HEK293 (cell line): ENCODE data around the gene ANGPTL2.

Experiments
- ELK4 ChIP-seq: IDR thresholded peaks from 2 replicates; pipeline ENCODE4 v1.6.1; 2011; ENCODE audit warnings: mild to moderate bottlenecking, low read depth, low read length, borderline replicate concordance
- REST ChIP-seq: fragments of 450-650 bp; formaldehyde crosslinking; IDR thresholded peaks from 2 replicates; pipeline ENCODE4 v1.5.1; 2016; ENCODE audit warnings: missing biosample characterization, missing genetic modification characterization
- YY1 ChIP-seq: fragments of 450-650 bp; formaldehyde crosslinking; IDR thresholded peaks from 2 replicates; pipeline ENCODE4 v1.5.1; 2018; ENCODE audit warnings: missing biosample characterization, missing genetic modification characterization
- ZIC2 ChIP-seq: fragments of 450-650 bp; formaldehyde crosslinking; IDR thresholded peaks from 2 replicates; pipeline ENCODE4 v1.5.1; 2016; ENCODE audit warnings: missing biosample characterization, missing genetic modification characterization
- ZNF274 ChIP-seq, 2 experiments: fragments of 200-500 bp in 1 of 2; fragments of 450-650 bp in 1 of 2; sonication (Bioruptor generic) in 1 of 2; formaldehyde crosslinking in 1 of 2; IDR thresholded peaks; 2 replicates each; pipeline versions ENCODE4 v1.5.1 to v1.6.1; 2014 to 2016; ENCODE audit warnings: borderline replicate concordance in 1 of 2, inconsistent platforms in 1 of 2, low read length in 1 of 2, missing biosample characterization in 1 of 2, missing genetic modification characterization in 1 of 2
- ZNF514 ChIP-seq: fragments of 450-650 bp; formaldehyde crosslinking; IDR thresholded peaks from 2 replicates; pipeline ENCODE4 v1.5.1; 2016; ENCODE audit warnings: missing biosample characterization, missing genetic modification characterization
- TF ChIP-seq, protein P1 (sequence below): fragments of 450-650 bp; formaldehyde crosslinking; IDR thresholded peaks from 2 replicates; pipeline ENCODE4 v1.5.1; 2016; ENCODE audit warnings: missing biosample characterization, missing genetic modification characterization
- TF ChIP-seq, protein P2 (sequence below): fragments of 450-650 bp; formaldehyde crosslinking; IDR thresholded peaks from 2 replicates; pipeline ENCODE4 v1.5.1; 2016; ENCODE audit warnings: missing biosample characterization, missing genetic modification characterization

GRCh38 chr9:127112735-127113161 is 9.7 kb downstream of the ANGPTL2 start:
- TF ChIP-seq ZIC2 (tag by site-specific recombination) (no peak), YY1 (no peak), REST (tag by site-specific recombination) (no peak), ZNF514 (tag by site-specific recombination) (no peak), ZNF274 (IDR thresholded peaks at IDR 0.05; ENCODE audit: low read length) (no peak), ZNF274 (tag by site-specific recombination; IDR thresholded peaks at IDR 0.05; ENCODE audit: borderline replicate concordance) (no peak), ELK4 (no peak)
- TF ChIP-seq, protein P1, sequence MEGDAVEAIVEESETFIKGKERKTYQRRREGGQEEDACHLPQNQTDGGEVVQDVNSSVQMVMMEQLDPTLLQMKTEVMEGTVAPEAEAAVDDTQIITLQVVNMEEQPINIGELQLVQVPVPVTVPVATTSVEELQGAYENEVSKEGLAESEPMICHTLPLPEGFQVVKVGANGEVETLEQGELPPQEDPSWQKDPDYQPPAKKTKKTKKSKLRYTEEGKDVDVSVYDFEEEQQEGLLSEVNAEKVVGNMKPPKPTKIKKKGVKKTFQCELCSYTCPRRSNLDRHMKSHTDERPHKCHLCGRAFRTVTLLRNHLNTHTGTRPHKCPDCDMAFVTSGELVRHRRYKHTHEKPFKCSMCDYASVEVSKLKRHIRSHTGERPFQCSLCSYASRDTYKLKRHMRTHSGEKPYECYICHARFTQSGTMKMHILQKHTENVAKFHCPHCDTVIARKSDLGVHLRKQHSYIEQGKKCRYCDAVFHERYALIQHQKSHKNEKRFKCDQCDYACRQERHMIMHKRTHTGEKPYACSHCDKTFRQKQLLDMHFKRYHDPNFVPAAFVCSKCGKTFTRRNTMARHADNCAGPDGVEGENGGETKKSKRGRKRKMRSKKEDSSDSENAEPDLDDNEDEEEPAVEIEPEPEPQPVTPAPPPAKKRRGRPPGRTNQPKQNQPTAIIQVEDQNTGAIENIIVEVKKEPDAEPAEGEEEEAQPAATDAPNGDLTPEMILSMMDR (tag by site-specific recombination) = no peak
- TF ChIP-seq, protein P2, sequence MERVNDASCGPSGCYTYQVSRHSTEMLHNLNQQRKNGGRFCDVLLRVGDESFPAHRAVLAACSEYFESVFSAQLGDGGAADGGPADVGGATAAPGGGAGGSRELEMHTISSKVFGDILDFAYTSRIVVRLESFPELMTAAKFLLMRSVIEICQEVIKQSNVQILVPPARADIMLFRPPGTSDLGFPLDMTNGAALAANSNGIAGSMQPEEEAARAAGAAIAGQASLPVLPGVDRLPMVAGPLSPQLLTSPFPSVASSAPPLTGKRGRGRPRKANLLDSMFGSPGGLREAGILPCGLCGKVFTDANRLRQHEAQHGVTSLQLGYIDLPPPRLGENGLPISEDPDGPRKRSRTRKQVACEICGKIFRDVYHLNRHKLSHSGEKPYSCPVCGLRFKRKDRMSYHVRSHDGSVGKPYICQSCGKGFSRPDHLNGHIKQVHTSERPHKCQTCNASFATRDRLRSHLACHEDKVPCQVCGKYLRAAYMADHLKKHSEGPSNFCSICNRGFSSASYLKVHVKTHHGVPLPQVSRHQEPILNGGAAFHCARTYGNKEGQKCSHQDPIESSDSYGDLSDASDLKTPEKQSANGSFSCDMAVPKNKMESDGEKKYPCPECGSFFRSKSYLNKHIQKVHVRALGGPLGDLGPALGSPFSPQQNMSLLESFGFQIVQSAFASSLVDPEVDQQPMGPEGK = no peak
